Keratinocyte (primary cell): ENCODE data around the gene BTN2A1.

Experiments
- CTCF ChIP-seq, 3 experiments: IDR thresholded peaks in 1 of 3; conservative IDR thresholded peaks in 1 of 3; optimal IDR thresholded peaks in 1 of 3; 2 replicates in 2 of 3; 3 replicates in 1 of 3; pipeline versions ENCODE3 to v1.5.1; 2011; ENCODE audit warnings: low read length in 3 of 3, mild to moderate bottlenecking in 3 of 3, moderate library complexity in 2 of 3, control low read depth in 1 of 3, inconsistent platforms in 1 of 3; ENCODE audit not compliant: insufficient read depth in 2 of 3; ENCODE audit errors: extremely low read depth in 1 of 3
- EZH2 ChIP-seq: IDR thresholded peaks from one replicate; pipeline ENCODE4 v1.6.1; 2012; ENCODE audit warnings: inconsistent platforms, mild to moderate bottlenecking, low read length, moderate library complexity

DNA sequence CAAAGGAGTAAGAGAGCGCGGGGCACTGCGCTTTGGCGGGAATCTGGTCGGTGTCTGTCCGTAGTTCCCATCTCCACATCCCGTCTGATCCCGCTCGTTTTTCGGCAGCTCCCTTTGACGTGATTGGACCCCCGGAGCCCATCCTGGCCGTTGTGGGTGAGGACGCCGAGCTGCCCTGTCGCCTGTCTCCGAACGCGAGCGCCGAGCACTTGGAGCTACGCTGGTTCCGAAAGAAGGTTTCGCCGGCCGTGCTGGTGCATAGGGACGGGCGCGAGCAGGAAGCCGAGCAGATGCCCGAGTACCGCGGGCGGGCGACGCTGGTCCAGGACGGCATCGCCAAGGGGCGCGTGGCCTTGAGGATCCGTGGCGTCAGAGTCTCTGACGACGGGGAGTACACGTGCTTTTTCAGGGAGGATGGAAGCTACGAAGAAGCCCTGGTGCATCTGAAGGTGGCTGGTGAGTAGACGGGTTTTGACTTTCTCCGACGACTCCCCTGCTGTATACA lies 43.8 kb downstream of the BTN2A1 start:
- TF ChIP-seq CTCF (optimal IDR thresholded peaks at IDR 0.05 in 1 of 3, IDR thresholded peaks at IDR 0.05 in 1 of 3, conservative IDR thresholded peaks at IDR 0.05 in 1 of 3; ENCODE audit: extremely low read depth in 1 of 3, insufficient read depth in 2 of 3, low read length in 3 of 3) (no peak), EZH2 (peak; percentile 77)
